ENCODE data around the gene RASL10B. TPM values are rescaled to one million over a fixed set of nuclear protein-coding genes. Genes with fewer than 3 reads are reported as not detected.

The RASL10B gene
- total and polyA plus RNA-seq, 10 of the 15 experiments (the other 5 are each of a cell fraction or from before 2014, with no cell fraction given) = not detected

- intact Hi-C loops (cut with micrococcal nuclease; ENCODE audit: unreplicated experiment) = loop anchor here (2.0 kb wide), 1 partner anchor 42 kb away; the partner anchor contains the start of gene TAF15
- SMC1A ChIA-PET (ENCODE audit: uncharacterized antibody, unreplicated experiment) = interaction anchor here (0.6 to 1.3 kb wide), 3 partner anchors 10 to 52 kb away, joined by 3 to 5 read pairs (median 3); no protein-coding TSS in a partner anchor
These were observed 35.6 kb downstream of the RASL10B start for GRCh38 chr17:35766903-35767510.

More at GRCh38 chr17:35766903-35767510, 35.6 kb downstream of the RASL10B start:
- H3K4me3 ChIP-seq = no peak overlapping the region
- peaks cover 5% of the 10 kb centered on the region for H3K4me1 ChIP-seq (ENCODE audit: control insufficient read depth, insufficient read depth, low read length)
- H3K9me3 ChIP-seq (replicated peaks; ENCODE audit: control insufficient read depth, insufficient read depth, low read length) = no peaks in the 10 kb centered on the region
- H2AFZ ChIP-seq (ENCODE audit: control insufficient read depth, low read depth, low read length) = no peak overlapping the region
- ATAC-seq = no peak
- FAIRE-seq = no peak
- H3K36me3 ChIP-seq (ENCODE audit: control insufficient read depth in 2 of 2, insufficient read depth in 2 of 2, low read length in 1 of 2) = no peaks in the 10 kb centered on the region
- H3K27me3 ChIP-seq (replicated peaks in 1 of 2; ENCODE audit: control insufficient read depth in 2 of 2, insufficient read depth in 2 of 2, low read length in 1 of 2) = peaks cover 0 to 6% of the 10 kb centered on the region in 2 experiments; a peak in 3 of 4 replicates
- POLR2A ChIA-PET = interaction anchor here (0.5 to 1.2 kb wide), 3 partner anchors 42 to 113 kb away, joined by 3 to 6 read pairs (median 4); partner anchors contain the start of gene TAF15
- no peak for TF ChIP-seq ESRRA (IDR thresholded peaks at IDR 0.05; ENCODE audit: low read length)
- no peak for TF ChIP-seq ZNF622 (IDR thresholded peaks at IDR 0.05)
- peak; percentile 46; the same call in 1 of the 2 replicates for TF ChIP-seq SMC3 (IDR thresholded peaks at IDR 0.05; ENCODE audit: borderline replicate concordance, low read length)
- no peak for TF ChIP-seq TARDBP (IDR thresholded peaks at IDR 0.05; ENCODE audit: borderline replicate concordance)
- TF ChIP-seq LARP7 (IDR thresholded peaks at IDR 0.05) = no peak
- no peak for TF ChIP-seq RUNX3 (IDR thresholded peaks at IDR 0.05; ENCODE audit: low read length)
- TF ChIP-seq, protein P1, sequence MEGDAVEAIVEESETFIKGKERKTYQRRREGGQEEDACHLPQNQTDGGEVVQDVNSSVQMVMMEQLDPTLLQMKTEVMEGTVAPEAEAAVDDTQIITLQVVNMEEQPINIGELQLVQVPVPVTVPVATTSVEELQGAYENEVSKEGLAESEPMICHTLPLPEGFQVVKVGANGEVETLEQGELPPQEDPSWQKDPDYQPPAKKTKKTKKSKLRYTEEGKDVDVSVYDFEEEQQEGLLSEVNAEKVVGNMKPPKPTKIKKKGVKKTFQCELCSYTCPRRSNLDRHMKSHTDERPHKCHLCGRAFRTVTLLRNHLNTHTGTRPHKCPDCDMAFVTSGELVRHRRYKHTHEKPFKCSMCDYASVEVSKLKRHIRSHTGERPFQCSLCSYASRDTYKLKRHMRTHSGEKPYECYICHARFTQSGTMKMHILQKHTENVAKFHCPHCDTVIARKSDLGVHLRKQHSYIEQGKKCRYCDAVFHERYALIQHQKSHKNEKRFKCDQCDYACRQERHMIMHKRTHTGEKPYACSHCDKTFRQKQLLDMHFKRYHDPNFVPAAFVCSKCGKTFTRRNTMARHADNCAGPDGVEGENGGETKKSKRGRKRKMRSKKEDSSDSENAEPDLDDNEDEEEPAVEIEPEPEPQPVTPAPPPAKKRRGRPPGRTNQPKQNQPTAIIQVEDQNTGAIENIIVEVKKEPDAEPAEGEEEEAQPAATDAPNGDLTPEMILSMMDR (IDR thresholded peaks at IDR 0.05 in 2 of 3, conservative IDR thresholded peaks at IDR 0.05 in 1 of 3; ENCODE audit: control insufficient read depth in 2 of 3, extremely low read depth in 1 of 3, insufficient read depth in 1 of 3, low read depth in 3 of 3, low read length in 3 of 3) = peak; percentile 31 to 52 (median 37); a peak in 4 of 6 replicates
- peak; percentile 48; the same call in 1 of the 2 replicates for TF ChIP-seq RAD21 (IDR thresholded peaks at IDR 0.05; ENCODE audit: insufficient read depth, low read depth, low read length)
- H4K20me1 ChIP-seq (ENCODE audit: control insufficient read depth, insufficient read depth) = no peaks in the 10 kb centered on the region
- in situ Hi-C loops (cut with MboI) = loop anchor here (5.0 kb wide), 1 partner anchor 40 kb away; the partner anchor contains the start of gene TAF15
- no peak overlapping the region for H3K4me2 ChIP-seq (ENCODE audit: control insufficient read depth, insufficient read depth)
- no peak for DNase-seq (ENCODE audit: low read depth, low spot score)
- H3K79me2 ChIP-seq (ENCODE audit: control insufficient read depth, insufficient read depth, low read length) = no peaks in the 10 kb centered on the region
- RAD21 ChIA-PET (ENCODE audit: unreplicated experiment) = interaction anchor here (0.6 kb wide), 1 partner anchor 53 kb away, joined by 3 read pairs; no protein-coding TSS in a partner anchor
- CTCF ChIA-PET = interaction anchor here (0.6 to 8.3 kb wide), 4 partner anchors 19 to 225 kb away, joined by 3 to 220 read pairs (median 4); partner anchors contain the start of gene TAF15
- WGBS (ENCODE audit: insufficient coverage, insufficient replicate concordance, low lambda C conversion rate, missing lambda C conversion rate) = 4% methylated on average over 7 of the region's 7 CpGs
- no peak overlapping the region for H3K27ac ChIP-seq (ENCODE audit: control insufficient read depth, insufficient read depth)
- H3K9ac ChIP-seq (ENCODE audit: control insufficient read depth, insufficient read depth, low read length) = no peak overlapping the region
- BruUV-seq (replicated peaks) = no TSS peak

Measured in GM12878 (cell line).